ENCODE results near the gene CHST12.
A peak's percentile ranks its signal among the peaks of the same experiment; 100 is the strongest.
"Not testable (repeated sequence)": the region's sequence is repeated elsewhere in the genome, so short reads cannot be mapped to it uniquely, and the experiment has no call there.

Gene CHST12

DNA sequence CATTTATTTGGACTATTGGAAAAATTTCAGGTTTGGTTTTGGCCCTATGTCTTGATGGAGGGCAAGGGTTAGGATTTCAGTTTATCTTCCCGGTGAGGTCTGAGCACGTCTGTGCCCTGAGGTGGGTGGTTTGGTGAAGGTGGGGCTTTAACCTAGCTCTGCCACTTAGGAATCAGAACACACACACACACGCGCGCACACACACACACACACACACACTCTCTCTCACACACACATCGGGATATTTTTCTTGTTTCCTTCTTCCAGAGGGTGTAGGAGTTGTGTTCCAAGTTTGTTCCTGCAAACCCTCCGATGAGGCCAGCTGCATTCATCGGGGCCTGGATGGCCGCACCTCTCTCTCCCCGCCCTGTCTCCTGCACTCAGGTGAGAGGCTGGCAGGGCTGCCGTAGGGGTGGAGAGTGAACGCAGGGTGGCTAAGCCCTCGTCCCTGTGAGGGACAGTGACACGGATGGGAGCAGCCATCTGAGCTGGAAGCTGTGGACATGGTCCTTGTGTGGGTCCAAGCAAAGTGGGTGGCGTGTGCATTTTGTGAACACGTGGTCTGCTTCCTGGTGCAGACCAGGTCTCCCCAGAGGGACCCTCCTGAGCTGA lies 34.2 kb downstream of the CHST12 start:
- ATAC-seq, result no peak

DNA sequence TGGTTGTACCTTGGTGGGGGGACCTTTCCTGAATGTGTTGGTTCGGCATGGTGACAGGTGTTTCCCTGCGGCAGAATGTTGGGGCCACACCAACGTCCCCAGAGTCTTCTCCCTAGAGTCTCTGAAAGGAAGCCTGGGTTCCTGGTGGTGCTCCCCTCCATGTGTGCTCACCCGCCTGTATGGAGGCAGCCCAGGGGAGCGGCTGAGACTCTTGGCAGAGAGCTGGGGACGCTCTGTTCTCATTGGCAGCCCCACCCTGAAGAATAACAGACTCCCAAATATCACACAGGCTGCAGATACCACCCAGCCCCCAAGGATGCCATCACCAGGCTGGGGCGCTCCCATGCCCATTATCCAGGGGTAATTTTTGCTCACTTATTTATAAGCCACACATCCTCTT lies 34.8 kb downstream of the CHST12 start:
- no peak for ATAC-seq

- no peak for ATAC-seq
Observed at GRCh38 chr7:2438775-2439174, 35.4 kb downstream of the CHST12 start.

- ATAC-seq, result no peak
Observed at GRCh38 chr7:2440608-2441245, 37.3 kb downstream of the CHST12 start.

DNA sequence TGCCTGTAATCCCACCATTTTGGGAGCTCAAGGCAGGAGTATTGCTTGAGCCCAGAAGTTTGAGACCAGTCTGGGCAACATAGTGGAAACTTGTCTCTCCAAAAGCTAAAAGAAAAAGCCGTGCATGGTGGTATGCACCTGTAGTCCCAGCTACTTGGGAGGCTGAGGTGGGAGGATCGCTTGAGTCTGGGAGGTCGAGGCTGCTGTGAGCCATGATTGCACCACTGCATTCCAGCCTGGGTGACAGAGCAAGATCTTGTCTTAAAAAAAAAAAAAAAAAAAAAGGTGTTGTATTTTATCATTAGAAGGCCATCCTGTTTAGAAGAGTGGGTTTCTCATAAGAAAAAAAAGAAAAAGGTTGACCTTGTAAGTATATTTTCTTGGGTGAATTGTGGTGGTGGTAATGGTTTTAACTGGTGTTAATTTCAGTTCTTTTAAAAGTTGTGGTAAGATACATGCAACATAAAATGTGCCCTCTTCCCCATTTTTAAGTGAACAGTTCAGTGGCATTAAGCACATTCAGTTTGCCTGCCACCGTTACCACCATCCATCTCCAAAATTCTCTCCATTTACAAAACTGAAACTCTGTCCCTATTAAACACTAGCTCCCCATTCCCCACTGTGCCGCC lies 38.1 kb downstream of the CHST12 start:
- ATAC-seq, result no peak

DNA sequence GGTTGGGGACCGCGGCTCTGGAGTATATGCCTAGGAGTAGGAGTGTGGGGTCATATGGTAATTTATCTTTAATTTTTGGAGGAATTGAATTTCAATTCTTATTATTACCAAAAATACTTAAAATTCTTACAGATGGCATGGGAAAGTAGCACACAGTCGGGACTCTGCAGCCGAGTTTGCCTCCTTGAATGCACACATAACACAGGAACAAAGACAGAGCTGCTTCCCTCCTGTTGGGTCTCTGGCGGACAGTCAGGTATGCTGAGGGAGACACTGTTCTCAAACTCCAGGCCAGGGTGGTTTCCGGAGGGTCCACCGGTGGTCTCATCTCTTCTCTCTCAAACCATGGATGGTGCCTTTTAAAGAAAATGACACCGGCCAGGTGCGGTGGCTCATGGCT lies 40.1 kb downstream of the CHST12 start:
- no peak for ATAC-seq

GRCh38 chr7:2444476-2444875 lies 41.1 kb downstream of the CHST12 start:
- ATAC-seq, result no peak

DNA sequence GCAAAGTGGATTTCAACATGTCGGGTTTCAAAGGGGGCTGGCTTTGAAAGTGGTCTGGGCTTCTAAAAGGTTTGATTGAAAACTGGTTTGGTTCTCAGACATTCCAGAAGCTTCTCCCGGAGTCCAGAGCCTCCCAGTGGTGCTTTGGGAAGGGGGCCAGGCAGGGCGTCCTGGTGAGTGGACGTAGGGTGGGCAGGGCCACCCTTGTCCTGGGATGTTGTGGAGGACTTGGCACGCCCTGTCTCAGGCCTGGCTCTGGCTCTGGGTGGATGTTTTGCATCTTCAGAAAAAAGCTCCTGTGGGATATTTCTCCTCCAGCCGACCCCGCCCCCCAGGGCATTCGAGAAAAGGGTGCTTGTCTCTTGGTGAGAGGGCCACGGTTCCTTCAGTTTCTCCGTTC lies 41.6 kb downstream of the CHST12 start:
- ATAC-seq, result no peak

DNA sequence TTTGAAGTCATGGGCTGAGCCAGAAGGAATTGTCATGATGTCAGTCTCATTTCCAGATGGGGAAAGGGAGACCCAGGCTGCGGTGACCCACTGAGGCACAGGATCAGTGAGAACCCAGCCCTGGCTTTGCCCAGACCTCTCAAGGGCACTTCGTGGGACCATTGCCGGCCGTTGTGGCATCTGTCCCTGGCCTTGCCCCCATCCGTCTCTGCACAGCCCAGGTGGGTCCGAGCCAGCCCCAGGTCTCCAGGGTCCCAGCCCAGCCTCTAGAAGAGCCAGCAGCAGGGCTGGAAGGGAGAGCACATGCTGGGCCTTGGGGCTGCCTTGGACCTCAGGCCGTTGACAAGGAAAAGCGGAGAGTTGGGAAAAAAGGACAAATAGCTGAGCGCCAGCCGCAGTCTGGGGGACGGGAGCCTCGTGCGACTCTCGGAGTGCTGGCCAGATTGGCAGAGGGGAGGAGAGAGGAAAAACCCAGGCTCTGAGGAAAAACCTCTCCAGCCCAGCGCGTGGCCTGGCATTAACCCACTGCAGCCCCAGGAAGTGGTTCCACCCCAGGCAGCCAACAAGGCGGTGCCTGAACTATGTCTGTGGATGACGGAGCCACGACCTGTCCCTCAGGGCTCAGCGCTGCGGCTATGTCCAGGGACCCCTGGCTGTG lies 42.6 kb downstream of the CHST12 start:
- no peak for ATAC-seq

DNA sequence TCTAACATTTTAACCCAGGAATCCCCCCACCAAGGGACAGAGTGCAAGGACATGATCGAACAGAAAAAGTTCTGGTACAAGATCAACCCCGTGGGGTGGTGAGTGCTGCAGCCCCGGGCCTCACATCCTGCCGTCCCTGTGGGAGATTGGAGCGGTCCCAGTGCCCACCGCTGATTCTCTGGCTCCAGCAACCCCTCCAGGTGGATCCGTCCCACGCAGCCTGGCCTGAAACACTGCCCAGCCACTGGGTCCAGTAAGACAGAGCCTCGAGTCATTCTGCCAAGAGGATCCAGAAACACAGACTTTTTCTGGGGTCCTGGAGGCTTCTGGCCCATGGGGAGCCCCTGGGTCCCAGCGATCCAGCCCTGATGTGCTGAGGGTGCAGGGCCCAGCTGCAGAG lies 43.3 kb downstream of the CHST12 start:
- ATAC-seq, result no peak

GRCh38 chr7:2450198-2451107 lies 47.0 kb downstream of the CHST12 start:
- no peak for ATAC-seq

- ATAC-seq, result peak; percentile 95 to 98
Observed at GRCh38 chr7:2451171-2452073, 48.0 kb downstream of the CHST12 start.

DNA sequence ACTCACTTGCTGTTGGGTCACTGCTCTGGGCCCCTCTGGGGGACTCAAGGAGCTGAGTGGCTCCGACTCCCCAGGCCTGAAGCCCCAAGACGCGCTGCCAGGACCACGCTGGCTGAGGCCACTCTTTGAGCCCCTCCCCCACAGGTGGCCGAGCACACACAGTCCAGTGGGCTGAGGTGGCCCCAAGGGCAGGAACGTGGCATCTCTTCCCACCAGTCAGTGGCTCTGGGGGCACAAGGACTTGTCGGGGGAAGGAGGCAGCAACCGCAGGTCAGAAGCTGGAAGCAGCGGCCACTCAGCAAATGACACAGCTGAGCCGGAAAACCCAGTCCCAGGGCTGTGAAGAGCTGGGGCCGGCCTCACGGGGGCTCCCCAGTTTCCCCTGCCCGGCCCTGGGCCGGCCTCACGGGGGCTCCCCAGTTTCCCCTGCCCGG lies 48.7 kb downstream of the CHST12 start:
- ATAC-seq, result peak; percentile 7 to 18

- no peak for ATAC-seq
Observed at GRCh38 chr7:2452643-2453270, 49.3 kb downstream of the CHST12 start.

DNA sequence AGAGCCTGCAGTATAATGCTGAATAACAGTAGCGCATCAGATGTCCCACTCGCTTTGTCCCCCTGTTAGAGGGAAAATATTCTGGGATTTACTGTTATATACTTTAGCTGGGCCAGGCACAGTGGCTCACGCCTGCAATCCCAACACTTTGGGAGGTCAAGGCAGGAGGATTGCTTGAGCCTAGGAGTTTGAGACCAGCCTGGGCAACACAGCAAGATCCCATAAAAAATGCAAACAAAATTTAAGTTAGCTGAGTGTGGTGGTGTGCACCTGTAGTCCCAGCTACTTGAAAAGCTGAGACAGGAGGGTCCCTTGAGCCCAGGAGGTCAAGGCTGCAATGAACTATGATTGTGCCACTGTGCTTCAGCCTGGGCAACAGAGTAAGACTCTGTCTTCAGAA lies 50.4 kb downstream of the CHST12 start:
- ATAC-seq, result not testable (repeated sequence)

DNA sequence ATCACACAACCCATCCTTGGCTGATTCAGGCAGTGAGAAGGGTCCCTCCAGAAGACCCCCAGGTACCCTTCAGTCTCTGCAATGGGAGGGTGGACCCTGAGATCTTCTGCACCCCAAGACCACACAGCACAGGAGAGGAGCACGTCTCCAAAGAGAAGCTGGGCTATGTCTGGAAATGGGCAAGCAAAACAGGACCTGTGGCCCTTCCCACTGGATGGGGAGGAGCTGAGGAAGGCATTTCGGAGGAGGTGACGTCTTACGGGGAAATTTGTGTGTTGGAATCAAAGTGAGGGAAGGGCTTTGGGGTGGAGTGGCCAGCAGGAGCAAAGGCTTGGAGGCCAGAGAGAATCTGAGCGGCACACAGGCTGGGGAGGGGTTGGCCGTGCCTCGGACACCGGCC lies 56.3 kb downstream of the CHST12 start:
- ATAC-seq, result no peak

GRCh38 chr7:2460188-2460587 lies 56.8 kb downstream of the CHST12 start:
- ATAC-seq, result no peak

GRCh38 chr7:2460641-2461040 lies 57.2 kb downstream of the CHST12 start:
- no peak for ATAC-seq

DNA sequence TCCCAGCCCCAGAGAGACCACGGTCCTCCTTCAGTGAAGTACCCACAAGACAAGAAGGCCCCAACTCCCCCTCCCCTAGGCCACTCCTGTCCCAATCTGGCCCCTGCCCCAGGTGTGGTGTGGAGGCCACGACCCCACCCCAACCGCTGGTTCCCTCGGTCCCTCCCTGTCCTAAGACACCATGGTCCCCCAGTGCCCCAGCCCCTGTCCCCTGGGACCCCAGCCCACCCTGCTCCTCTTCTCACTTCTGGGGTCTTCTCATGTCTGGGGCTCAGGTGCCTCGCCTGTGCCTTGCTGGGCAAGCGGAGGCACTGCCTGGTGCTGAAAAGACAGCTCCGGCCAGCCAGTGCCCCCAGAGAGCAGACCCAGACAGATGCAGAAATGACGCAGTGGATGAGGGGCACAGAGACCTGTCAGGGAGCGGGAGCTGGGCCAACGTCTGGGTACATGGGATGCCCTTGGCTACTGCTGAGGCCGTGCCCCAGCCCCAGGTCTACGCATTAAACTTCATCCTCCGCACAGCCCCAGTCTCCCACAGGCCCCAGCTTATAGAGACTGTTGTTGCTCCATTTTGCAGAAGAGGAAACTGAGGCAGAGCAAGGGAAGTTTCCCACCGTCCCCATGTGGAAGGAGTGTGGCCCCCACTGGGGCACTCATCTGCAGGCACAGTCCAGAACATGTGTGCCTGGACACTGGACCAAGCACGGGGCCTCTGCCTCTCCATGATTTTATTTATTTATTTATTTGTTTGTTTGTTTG lies 58.0 kb downstream of the CHST12 start:
- ATAC-seq, result no peak

DNA sequence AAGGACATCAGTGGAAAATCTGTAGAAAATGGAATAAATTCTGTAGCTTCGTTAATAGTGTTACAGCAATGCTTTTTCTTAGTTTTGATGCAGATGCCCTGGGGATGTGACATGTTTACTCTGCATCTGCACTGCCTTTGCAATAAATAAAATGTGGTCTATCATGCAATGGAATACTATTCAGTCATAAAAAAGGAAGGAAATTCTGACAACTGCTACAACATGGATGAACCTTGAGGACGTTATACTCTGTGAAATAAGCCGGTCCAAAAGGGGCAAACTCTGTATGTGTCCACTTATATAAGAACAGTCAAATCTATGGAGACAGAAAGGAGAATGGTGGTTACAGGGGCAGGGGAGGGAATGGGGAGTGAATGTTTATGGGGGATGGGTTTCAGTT lies 59.3 kb downstream of the CHST12 start:
- no peak for ATAC-seq
